ENCODE results near the gene LHFPL6.

DNA sequence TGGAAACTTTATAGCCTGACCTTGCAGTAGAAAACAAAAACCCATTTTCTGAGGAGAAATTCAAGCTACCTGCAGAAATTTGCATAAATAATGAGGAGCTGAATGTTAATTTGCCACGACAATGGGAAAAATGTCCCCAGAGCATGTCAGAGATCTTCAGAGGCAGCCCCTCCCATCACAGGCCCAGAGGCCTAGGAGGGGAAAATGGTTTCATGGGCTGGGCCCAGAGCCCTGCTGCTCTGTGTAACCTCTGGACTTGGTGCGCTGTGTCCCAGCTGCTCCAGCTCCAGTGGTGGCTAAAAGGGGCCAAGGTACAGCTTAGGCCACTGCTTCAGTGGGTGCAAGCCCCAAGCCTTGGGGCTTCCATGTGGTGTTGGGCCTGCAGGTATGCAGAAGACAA is 306.8 kb downstream of the LHFPL6 start:
- TF ChIP-seq, protein P1, sequence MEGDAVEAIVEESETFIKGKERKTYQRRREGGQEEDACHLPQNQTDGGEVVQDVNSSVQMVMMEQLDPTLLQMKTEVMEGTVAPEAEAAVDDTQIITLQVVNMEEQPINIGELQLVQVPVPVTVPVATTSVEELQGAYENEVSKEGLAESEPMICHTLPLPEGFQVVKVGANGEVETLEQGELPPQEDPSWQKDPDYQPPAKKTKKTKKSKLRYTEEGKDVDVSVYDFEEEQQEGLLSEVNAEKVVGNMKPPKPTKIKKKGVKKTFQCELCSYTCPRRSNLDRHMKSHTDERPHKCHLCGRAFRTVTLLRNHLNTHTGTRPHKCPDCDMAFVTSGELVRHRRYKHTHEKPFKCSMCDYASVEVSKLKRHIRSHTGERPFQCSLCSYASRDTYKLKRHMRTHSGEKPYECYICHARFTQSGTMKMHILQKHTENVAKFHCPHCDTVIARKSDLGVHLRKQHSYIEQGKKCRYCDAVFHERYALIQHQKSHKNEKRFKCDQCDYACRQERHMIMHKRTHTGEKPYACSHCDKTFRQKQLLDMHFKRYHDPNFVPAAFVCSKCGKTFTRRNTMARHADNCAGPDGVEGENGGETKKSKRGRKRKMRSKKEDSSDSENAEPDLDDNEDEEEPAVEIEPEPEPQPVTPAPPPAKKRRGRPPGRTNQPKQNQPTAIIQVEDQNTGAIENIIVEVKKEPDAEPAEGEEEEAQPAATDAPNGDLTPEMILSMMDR (IDR thresholded peaks at IDR 0.05), result no peak
- TF ChIP-seq POLR2A (IDR thresholded peaks at IDR 0.05) (no peak), POLR2AphosphoS5 (IDR thresholded peaks at IDR 0.05) (no peak)

All from upper lobe of left lung (tissue), 4 donors.